Common myeloid progenitor, CD34-positive (primary cell): ENCODE measurements around the gene DLGAP4.

Experiments
- CTCF ChIA-PET: fragments of 350-600 bp; sonication (Branson Sonifier 250); formaldehyde crosslinking; loops from one replicate; lab custom pipeline; 2021; ENCODE audit warnings: antibody characterized with exemption; lab: Charles Lee
- POLR2A ChIA-PET: fragments of 350-600 bp; sonication (Branson Sonifier 250); formaldehyde crosslinking; loops from one replicate; lab custom pipeline; 2021; ENCODE audit warnings: antibody characterized with exemption; lab: Charles Lee
- DNase-seq, 3 donors: peaks; one replicate each; pipeline versions ENCODE4 v3.0.0 to v3.0.0-alpha.2; 2013
- H3K27ac ChIP-seq, 2 experiments: 1 replicate in 1 of 2; 2 replicates in 1 of 2; pipeline ENCODE4 v1.7.0; 2013; ENCODE audit warnings: inconsistent platforms in 2 of 2, low read length in 2 of 2, mild to moderate bottlenecking in 2 of 2, low read depth in 1 of 2, moderate library complexity in 1 of 2; ENCODE audit not compliant: severe bottlenecking in 2 of 2, insufficient read depth in 1 of 2, poor library complexity in 1 of 2
- H3K27me3 ChIP-seq, 5 experiments: replicated peaks in 2 of 5; 1 replicate in 3 of 5; 2 replicates in 2 of 5; pipeline versions ENCODE4 v1.6.1 to v1.7.0; 2013; ENCODE audit warnings: low read length in 4 of 5, mild to moderate bottlenecking in 2 of 5, moderate library complexity in 2 of 5, inconsistent platforms in 1 of 5; ENCODE audit not compliant: insufficient read depth in 5 of 5, control insufficient read depth in 4 of 5
- H3K36me3 ChIP-seq, 4 experiments: 1 replicate in 2 of 4; 2 replicates in 2 of 4; pipeline versions ENCODE4 v1.6.1 to v1.7.0; 2013; ENCODE audit warnings: low read length in 3 of 4, control low read depth in 1 of 4, mild to moderate bottlenecking in 1 of 4; ENCODE audit not compliant: control insufficient read depth in 4 of 4, insufficient read depth in 4 of 4
- H3K4me1 ChIP-seq, 4 experiments: 1 replicate in 3 of 4; 2 replicates in 1 of 4; pipeline versions ENCODE4 v1.6.1 to v1.7.1; 2013; ENCODE audit warnings: low read length in 3 of 4, mild to moderate bottlenecking in 3 of 4, control low read depth in 1 of 4, inconsistent platforms in 1 of 4, moderate library complexity in 1 of 4; ENCODE audit not compliant: control insufficient read depth in 4 of 4, insufficient read depth in 4 of 4; ENCODE audit errors: control extremely low read depth in 1 of 4
- H3K4me3 ChIP-seq, 7 experiments: 1 replicate in 4 of 7; 2 replicates in 3 of 7; pipeline versions ENCODE4 v1.5.1 to v1.7.0; 2013; ENCODE audit warnings: mild to moderate bottlenecking in 7 of 7, low read length in 6 of 7, moderate library complexity in 6 of 7, inconsistent platforms in 2 of 7, low read depth in 2 of 7, control low read depth in 1 of 7; ENCODE audit not compliant: insufficient read depth in 4 of 7, control insufficient read depth in 1 of 7; ENCODE audit errors: extremely low read depth in 1 of 7
- H3K9me3 ChIP-seq, 5 experiments: 1 replicate in 4 of 5; 2 replicates in 1 of 5; pipeline versions ENCODE4 v1.6.1 to v1.7.1; 2013; ENCODE audit warnings: low read length in 4 of 5, mild to moderate bottlenecking in 2 of 5, inconsistent platforms in 1 of 5, low read depth in 1 of 5, moderate library complexity in 1 of 5; ENCODE audit not compliant: control insufficient read depth in 4 of 5, insufficient read depth in 2 of 5; ENCODE audit errors: control extremely low read depth in 1 of 5
- WGBS: methylation state at CpG from one replicate; pipeline ENCODE4 v1.1.5; 2013; ENCODE audit not compliant: insufficient coverage; 5-methylcytosine and 5-hydroxymethylcytosine counted together

DLGAP4 gene

GRCh38 chr20:36493801-36494114, 187.6 kb downstream of the DLGAP4 start:
- peaks cover 3 to 26% (median 21%) of the 10 kb centered on the region in 4 experiments for H3K36me3 ChIP-seq
- ChIA-PET CTCF (no interaction called here), POLR2A (no interaction called here)
- H3K4me1 ChIP-seq: peaks cover 3 to 31% (median 15%) of the 10 kb centered on the region in 4 experiments
- no peaks in the 10 kb centered on the region for H3K27me3 ChIP-seq
- no peak overlapping the region for H3K4me3 ChIP-seq
- no peaks in the 10 kb centered on the region for H3K9me3 ChIP-seq
- H3K27ac ChIP-seq: no peak overlapping the region
- DNase-seq: no peak
- WGBS: 96% methylated on average over 7 of the region's 7 CpGs

DNA sequence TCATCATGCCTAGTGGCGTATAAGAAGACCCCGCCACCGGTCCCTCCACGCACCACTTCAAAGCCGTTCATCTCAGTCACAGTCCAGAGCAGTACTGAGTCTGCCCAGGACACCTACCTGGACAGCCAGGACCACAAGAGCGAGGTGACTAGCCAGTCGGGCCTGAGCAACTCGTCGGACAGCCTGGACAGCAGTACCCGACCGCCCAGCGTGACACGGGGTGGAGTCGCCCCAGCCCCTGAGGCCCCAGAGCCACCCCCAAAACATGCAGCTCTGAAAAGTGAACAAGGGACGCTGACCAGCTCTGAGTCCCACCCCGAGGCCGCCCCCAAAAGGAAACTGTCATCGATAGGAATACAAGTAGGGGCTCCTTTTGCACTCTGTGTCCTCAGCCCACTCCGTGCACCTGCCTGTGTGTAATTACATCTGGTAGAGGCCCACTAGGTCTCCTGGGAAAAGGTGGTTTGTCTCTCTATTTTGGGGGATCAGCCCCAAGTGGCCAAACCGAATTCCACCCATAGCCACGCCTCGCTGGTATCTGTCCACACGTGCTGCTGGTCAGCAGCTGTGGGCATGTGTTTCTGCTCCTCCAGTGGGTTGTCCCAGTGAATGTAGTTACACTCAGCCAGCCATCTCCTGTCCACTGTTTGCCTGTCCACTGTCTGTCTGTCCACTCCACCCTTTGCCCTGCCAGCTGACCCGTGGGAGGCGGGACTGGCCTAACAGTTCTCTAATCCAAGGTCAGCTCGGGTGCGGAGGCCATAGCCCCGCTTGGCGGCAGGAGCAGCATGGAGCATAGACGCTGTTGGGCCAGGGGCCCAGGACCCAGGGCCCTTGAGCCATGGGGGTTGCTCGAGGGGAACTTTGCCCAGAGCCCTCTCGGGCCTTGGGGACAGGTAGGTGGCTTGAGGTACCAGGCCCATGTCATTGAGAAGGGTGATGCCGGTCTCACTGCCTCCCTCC, 190.8 kb downstream of the DLGAP4 start:
- DNase-seq: no peak
- H3K27ac ChIP-seq: no peak overlapping the region
- no peaks in the 10 kb centered on the region for H3K27me3 ChIP-seq
- CTCF ChIA-PET: interaction anchor here (1.1 to 2.0 kb wide), 4 partner anchors 9 to 15 kb away, joined by 3 to 5 read pairs (median 5); no protein-coding TSS in a partner anchor
- POLR2A ChIA-PET: no interaction called here
- peaks cover 0 to 12% (median 6%) of the 10 kb centered on the region in 4 experiments for H3K4me1 ChIP-seq
- whole genome bisulfite sequencing: 98% methylated on average over 32 of the region's 33 CpGs
- peaks cover 3 to 47% (median 39%) of the 10 kb centered on the region in 4 experiments for H3K36me3 ChIP-seq
- H3K4me3 ChIP-seq: no peak overlapping the region
- no peaks in the 10 kb centered on the region for H3K9me3 ChIP-seq

DNA sequence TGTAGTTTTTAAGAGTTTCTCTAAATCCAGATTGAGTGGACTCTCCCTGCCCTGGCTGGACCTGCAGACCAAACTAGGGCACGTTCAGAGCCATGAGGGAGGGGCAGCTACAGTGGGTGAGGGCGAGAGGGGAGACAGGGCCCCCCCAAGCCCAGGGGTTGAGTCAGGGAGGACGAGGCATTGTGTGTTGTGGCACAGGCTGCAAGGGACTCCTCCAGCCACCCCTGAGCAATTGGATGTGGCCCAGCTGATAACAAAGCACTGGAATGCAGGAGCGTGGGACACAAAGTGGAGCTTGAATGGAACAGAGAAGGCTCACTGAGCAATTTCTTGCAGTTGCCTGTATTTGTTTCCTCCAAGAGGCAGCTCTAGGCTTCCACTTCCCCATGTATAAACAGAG, 191.7 kb downstream of the DLGAP4 start:
- peaks cover 3 to 47% (median 39%) of the 10 kb centered on the region in 4 experiments for H3K36me3 ChIP-seq

DNA sequence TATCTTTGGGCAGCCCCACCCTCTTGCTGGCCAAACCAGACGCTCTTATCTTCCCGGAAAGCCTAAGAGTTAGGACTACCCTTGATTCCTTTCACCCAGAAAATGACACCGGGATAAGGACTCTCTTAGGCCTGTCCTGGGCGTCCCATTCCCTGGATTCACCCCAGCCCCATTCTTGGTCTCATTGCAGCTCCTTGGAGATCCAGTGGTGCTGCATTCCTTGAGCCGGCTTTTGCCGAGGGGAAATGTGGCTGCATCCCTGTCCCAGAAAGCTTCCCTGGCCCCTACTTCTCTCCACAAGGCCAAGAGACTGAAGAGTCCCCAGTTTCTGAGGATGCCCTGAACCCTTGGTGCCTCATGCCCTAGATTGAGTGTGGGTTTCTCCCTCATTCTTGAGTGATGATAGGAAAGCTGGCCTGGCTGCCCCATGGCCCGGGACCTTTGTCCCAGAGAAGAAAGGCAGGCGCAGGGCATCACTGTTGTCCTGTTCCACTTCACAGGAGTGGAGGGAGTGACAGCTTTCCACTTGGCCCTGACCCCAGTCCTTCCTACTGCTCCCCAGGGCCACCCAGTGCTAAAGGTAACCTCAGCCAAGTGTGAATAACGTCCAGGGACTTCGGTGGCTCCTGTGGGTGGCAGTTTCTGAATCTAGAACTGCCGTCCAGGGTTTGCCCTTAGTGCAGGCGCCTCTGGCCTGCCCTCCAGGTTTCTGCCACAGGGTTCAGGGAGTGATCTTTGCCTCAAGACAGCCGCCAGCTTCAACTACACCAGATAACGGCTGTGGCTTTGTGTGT, 192.4 kb downstream of the DLGAP4 start:
- ChIA-PET CTCF (interaction anchor here (1.0 to 2.0 kb wide), 2 partner anchors 16 to 28 kb away, joined by 3 to 5 read pairs; no protein-coding TSS in a partner anchor), POLR2A (no interaction called here)
- DNase-seq: no peak
- no peaks in the 10 kb centered on the region for H3K4me1 ChIP-seq
- H3K27me3 ChIP-seq: no peaks in the 10 kb centered on the region
- H3K36me3 ChIP-seq: peaks cover 3 to 49% (median 39%) of the 10 kb centered on the region in 4 experiments
- over 99% methylated on average over 10 of the region's 14 CpGs for WGBS
- H3K27ac ChIP-seq: no peak overlapping the region
- H3K9me3 ChIP-seq: no peaks in the 10 kb centered on the region
- no peak overlapping the region for H3K4me3 ChIP-seq

More for the DNA sequence above, 191.7 kb downstream of the DLGAP4 start:
- Histone ChIP-seq H3K9me3 (no peaks in the 10 kb centered on the region), H3K27me3 (no peaks in the 10 kb centered on the region), H3K4me3 (no peak overlapping the region), H3K4me1 (peaks cover 0 to 3% (median 0%) of the 10 kb centered on the region in 4 experiments), H3K27ac (no peak overlapping the region)
- CTCF ChIA-PET: interaction anchor here (1.0 to 2.0 kb wide), 3 partner anchors 8 to 27 kb away, joined by 3 to 5 read pairs (median 5); no protein-coding TSS in a partner anchor
- WGBS: 95% methylated on average over 4 of the region's 4 CpGs
- POLR2A ChIA-PET: no interaction called here
- no peak for DNase-seq

DNA sequence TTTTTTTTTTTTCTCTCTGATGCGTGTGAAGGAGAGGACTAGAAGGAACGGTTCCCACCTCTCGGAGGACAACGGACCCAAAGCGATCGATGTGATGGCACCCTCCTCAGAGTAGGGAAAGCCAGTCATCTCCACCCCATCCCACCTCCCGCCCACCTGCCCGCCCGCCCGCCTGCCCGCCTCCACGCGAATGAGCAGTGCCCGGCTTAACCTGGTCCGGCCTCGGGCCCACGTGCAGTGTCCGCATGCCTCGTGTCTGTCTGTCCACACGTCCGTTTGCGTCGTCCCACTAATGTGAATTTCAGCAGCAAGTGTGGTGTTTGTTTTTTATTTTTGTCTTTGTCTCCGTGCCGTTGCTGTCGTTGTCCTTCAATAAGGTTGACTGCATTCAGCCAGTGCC, 193.1 kb downstream of the DLGAP4 start:
- 93% methylated on average over 3 of the region's 26 CpGs for WGBS
- no peaks in the 10 kb centered on the region for H3K4me1 ChIP-seq

GRCh38 chr20:36499723-36500501, 193.8 kb downstream of the DLGAP4 start:
- 96% methylated on average over 24 of the region's 31 CpGs for WGBS

More for the DNA sequence above, 193.1 kb downstream of the DLGAP4 start:
- no peaks in the 10 kb centered on the region for H3K9me3 ChIP-seq
- no peak overlapping the region for H3K27ac ChIP-seq
- DNase-seq: no peak
- ChIA-PET CTCF (no interaction called here), POLR2A (no interaction called here)
- no peak overlapping the region for H3K4me3 ChIP-seq
- no peaks in the 10 kb centered on the region for H3K27me3 ChIP-seq
- peaks cover 6 to 52% (median 39%) of the 10 kb centered on the region in 4 experiments for H3K36me3 ChIP-seq

More at GRCh38 chr20:36499723-36500501, 193.8 kb downstream of the DLGAP4 start:
- no peak overlapping the region for H3K27ac ChIP-seq
- POLR2A ChIA-PET: no interaction called here
- DNase-seq: no peak
- CTCF ChIA-PET: interaction anchor here (0.8 to 1.5 kb wide), 4 partner anchors 12 to 60 kb away, joined by 3 to 6 read pairs (median 3); no protein-coding TSS in a partner anchor
- H3K4me3 ChIP-seq: no peak overlapping the region
- no peaks in the 10 kb centered on the region for H3K27me3 ChIP-seq
- no peaks in the 10 kb centered on the region for H3K9me3 ChIP-seq
- H3K36me3 ChIP-seq: peaks cover 7 to 56% (median 39%) of the 10 kb centered on the region in 4 experiments
- no peaks in the 10 kb centered on the region for H3K4me1 ChIP-seq
